Right hindlimb (tissue), 1 donor: ENCODE measurements around the gene OGFOD2.
"Not testable (repeated sequence)": the region's sequence is repeated elsewhere in the genome, so short reads cannot be mapped to it uniquely, and the experiment has no call there.

ENCODE experiments used
- DNase-seq: peaks from one replicate; pipeline ENCODE4 v3.0.0-alpha.2; 2018

The OGFOD2 gene

DNA sequence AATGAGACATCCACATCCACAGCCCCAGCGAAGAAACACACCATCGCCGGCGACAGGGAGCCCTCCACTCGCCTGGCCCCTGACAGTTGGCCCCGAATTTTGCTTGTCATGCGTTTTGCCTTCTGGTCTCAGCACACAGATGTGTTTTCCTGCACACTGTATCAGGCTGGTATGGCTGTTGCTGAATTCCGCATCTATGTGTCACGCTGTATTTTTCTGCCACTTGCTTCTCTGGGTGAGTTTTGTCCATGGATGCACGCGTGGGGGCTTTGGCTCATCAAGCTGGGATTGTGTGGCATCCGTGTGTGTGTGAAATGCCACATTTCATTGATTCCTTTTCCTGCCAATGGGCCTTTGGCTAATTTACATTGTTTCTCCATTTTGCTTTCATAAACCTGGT, 31.9 kb downstream of the OGFOD2 start:
- DNase-seq = no peak

DNA sequence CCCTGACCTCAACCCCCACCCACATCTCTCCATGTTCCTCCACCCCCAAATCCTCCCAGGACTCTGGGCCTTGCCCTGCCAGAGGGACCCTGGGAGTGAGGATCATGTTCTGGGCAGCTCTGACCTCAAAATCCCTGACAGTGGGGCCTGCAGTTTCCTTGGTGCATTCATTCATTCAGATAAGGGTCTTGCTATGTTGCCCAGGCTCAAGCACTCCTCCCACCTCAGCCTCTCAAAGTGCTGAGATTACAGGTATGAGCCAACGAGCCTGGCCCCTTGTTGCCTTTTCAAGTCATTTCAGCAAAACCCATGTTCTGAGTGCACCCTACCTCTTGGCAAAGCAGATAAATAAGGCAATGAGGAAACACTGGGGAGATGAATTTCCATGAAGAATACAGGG, 35.1 kb downstream of the OGFOD2 start:
- no peak for DNase-seq

DNA sequence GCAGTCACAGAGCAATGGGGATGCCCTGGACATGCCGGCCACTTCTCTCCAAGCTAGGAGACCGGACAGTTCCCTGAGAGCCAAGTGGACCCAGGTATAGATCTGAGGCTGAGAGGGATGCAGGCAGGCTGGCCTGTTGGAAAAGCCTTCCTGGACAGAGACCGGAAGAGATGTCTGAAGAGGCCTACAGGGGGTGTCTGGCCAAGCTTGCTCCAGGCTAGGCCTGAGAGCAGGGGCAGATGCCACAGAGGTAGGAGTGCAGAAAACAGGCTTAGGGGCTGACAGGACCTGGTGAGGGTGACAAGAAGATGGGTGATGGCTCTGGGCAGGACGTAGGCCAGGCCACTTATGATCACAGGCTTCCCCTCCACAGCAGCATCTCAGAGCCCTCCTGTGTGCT, 35.6 kb downstream of the OGFOD2 start:
- DNase-seq = no peak

- no peak for DNase-seq
These were observed 36.7 kb downstream of the OGFOD2 start for GRCh38 chr12:123011701-123012100.

- DNase-seq = no peak
These were observed 38.4 kb downstream of the OGFOD2 start for GRCh38 chr12:123013185-123014095.

DNA sequence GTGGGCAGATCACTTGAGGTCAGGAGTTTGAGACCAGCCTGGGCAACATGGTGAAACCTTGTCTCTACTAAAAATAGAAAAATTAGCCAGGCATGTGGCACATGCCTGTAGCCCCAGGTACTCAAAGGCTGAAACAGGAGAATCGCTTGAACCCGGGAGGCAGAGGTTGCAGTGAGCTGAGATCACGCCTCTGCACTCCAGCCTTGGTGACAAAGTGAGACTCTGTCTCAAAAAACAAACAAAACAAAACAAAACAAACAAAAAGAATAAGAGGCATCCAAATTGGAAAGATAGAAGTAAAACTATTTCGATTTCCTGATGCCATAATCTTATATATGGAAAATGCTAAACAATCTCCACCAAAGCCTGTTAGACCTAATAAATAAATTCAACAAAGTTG, 39.4 kb downstream of the OGFOD2 start:
- not testable (repeated sequence) for DNase-seq

DNA sequence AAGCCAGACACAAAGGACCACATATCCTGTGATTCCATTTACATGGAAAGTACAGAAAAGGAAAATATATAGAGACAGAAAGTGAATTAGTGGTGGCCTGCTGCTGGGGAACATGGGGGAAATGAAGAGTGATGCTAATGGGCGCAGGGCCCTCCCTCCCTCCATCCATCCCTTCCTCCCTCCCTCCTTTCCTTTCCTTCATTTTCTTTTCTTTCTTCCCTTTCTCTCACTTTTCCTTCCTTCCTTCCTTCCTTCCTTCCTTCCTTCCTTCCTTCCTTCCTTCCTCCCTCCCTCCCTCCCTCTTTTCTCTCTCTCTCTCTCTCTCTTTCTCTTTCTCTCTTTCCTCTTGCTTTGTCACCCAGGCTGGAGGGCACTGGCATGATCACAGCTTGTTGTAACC, 42.7 kb downstream of the OGFOD2 start:
- DNase-seq = no peak

GRCh38 chr12:123019841-123020138, 44.7 kb downstream of the OGFOD2 start:
- DNase-seq = no peak

- no peak for DNase-seq
These were observed 46.9 kb downstream of the OGFOD2 start for GRCh38 chr12:123021688-123022604.

DNA sequence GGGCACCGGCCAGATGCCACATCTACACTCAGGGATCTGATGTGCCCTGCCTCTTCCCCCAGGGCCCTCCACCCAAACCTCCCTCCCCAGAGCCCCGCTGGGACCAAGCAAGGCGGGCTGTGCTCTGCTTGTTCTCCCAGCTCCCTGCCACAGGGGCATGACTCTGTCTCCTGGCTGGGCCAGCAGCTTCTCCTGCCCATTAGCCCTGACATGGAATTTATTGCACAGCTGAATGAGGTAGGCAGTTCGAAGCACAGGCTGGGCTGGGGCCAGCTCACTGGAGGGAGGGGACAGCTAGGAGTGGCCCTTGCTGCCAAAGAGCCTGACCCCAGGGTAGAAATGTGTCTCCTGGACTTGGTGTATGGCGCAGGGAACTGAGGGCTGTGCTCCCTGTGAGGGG, 47.8 kb downstream of the OGFOD2 start:
- no peak for DNase-seq

GRCh38 chr12:123024819-123025391, 49.9 kb downstream of the OGFOD2 start:
- no peak for DNase-seq

GRCh38 chr12:123026094-123026853, 51.2 kb downstream of the OGFOD2 start:
- no peak for DNase-seq

GRCh38 chr12:123027726-123028445, 52.8 kb downstream of the OGFOD2 start:
- no peak for DNase-seq

- DNase-seq = no peak
These were observed 53.4 kb downstream of the OGFOD2 start for GRCh38 chr12:123028475-123028874.

DNA sequence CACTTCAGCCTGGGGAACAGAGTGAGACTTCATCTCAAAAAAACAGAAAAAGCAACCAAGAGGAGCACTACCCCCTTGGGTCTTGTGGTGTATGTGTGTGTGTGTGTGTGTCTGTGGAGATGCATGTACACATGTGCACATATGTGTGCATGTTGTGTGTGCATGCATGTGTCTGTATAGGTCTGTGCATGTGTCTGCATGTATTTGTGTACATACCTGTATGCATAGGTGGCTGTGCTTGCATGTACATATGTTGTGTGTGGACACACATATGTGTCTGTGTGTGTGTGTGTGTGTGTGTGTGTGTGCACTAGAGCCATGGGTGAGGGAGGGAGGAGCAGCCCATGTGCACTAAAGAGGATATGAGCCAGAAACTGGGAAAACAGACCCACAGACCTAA, 54.5 kb downstream of the OGFOD2 start:
- no peak for DNase-seq
